ENCODE measurements around the gene IFI27L1.
"Not testable (repeated sequence)": the region's sequence is repeated elsewhere in the genome, so short reads cannot be mapped to it uniquely, and the experiment has no call there.

Gene IFI27L1

DNA sequence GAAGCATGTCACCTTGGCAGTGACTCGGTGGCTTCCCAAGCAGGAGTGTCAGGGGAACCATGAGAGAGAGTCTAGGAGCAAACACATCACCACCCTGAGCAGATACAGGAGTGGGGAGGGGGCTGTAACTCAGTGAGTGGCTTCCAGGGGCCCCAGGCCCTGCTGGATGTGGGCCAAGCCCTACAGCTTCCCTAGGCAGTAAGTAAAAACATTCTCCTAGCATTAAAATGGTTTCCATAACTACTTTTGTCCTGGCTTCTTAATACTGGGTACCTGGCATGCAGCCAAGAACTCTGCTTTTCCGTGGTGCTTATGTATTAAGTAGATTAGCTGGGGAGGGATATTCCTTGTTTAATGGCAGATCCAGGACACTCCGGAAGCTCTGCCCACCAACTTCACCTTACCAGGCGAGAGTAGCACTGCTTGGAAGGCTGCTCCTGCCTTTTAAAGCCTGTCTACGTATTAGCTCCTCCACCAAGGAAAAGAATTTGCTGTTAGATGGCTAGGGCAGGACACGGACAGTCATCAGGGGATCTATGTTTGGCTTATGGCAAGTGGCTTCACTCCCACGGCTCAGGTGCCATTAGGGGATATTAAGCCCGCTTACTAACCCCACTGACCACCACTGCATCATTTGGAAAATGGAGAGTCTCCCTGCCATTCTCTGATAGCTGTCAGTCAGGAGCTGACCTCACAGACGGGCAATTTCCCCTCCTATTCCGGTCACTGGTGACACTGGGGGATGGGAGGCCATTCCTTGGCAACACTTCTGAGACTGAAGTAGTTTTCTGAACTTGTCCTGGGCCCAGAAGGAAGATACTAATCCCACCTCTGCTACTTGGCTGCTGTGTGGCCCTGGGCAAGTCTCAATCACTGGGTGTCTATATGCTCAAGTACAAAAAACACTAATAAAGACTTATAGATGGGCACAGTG, 32.2 kb upstream of the IFI27L1 start:
- DNase-seq: no peak

DNA sequence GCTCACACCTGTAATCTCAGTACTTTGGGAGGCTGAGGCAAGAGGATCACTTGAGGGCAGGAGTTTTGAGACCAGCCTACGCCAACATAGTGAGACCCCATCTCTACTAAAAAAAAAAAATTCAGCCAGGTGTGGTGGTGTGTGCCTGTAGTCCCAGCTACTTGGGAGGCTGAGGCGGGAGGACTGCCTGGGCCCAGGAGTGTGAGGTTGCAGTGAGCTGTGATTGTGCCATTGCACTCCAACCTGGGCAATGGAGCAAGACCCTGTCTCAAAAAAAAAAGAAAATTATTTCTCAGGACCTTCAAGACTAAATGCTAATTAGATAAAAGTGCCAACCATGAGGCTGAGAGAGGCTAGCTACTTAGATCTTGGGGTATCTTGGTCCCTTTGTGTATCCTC, 31.5 kb upstream of the IFI27L1 start:
- DNase-seq: no peak

DNA sequence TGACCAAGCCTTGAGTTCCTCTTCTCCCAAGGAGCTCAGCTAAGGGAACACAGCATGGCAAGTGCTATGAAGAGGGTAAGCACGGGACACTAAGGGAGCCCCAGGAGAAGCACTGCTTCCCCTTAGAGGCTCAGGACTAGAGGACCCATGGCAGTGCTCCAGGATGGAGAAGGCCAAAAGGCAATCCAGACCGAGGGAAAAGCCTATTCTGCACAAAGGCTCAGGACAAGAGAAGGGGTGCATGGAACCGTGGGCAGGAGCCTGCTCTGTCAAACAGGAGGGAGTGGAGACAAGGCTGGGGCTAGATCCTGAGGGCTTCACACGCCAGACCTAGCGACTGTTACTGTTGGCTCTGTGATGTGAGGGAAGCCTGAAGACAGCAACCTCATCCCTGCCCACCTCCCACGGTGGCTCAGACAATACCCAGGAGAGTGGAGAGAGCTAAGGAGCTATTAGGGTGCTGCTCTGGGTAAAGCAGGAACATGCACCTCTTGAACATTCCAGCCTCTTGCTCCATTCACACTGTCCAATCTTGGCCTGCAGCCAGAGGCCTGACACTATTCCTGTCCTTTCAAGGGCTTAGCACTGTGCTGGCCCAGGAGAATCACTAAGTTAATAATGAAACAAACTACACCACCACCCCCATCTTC, 30.8 kb upstream of the IFI27L1 start:
- no peak for DNase-seq

DNA sequence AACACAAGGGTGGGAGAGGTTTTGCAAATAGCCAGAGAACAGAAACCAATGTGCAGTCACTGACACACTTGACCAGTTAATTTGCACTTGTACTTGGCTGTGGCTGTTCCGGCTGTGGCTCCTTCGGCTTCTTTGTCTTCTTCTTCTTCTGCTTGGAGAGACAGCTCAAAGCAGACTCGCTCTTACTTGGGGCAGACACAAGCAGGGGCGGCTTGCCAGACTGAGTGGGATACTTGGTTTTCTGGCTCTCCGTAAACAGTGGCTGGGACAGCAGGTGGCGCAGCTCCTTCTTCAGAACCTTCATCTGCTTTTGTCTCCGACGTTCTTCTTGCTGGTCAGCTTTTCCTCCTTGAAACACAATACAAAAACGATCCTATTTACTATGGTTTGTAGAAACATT, 30.0 kb upstream of the IFI27L1 start:
- no peak for DNase-seq

DNA sequence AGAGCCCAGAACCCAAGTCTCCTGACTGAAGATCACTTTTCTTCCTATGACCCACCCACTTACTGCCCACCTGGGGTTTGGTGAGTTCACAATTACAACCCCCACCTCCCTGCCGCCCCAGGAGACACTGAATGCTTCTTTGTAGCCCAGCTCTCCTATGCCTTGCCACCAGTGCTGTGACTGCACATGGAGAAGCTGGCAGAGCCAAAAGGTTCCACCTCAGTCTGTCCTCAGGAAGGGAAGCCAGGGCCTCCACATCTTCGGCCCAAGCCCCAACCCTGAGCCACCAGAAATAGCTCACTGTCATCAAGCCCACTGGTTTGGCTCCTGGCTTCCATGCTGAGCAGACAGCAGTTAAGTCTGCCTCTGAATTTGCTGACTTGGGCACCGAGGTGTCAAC, 29.3 kb upstream of the IFI27L1 start:
- DNase-seq: no peak

DNA sequence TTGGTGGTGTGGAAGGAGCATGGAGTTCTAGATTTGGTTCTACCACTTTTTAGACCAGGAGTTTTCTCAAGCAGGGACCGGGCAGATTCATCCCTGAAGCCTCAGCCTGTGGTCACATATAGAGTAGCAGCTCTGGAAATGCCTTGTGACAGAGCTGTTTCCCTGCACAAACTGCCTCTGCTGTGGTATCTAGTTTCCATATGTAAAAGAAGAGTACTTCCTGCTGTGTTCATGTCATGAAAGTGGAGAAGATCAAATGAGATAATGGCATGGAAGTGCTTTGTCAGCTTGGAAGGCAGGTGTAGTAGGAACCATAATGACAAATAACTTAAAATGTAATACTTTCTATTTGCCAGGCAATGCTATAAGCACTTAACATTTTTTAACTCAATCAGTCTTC, 28.9 kb upstream of the IFI27L1 start:
- DNase-seq: no peak

DNA sequence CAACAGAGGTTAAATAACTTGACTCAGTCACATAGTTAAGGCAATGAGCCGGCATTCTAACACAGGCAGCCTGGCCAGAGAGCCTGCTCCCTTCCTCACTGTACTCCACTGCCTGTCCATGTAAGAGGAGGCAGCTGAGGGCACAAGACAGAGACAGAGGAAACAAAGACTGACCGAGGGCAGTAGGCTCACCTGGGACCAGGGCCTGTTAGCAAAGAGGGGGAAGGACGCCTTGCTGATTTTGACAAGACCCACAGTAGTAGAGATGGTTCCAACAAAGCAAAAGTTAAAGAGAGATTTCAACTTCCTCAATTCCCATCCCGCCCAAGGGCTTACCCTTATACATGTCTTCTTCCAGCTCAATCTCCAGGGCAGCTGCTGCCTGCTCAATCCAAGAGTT, 28.4 kb upstream of the IFI27L1 start:
- DNase-seq: peak; percentile 33

DNA sequence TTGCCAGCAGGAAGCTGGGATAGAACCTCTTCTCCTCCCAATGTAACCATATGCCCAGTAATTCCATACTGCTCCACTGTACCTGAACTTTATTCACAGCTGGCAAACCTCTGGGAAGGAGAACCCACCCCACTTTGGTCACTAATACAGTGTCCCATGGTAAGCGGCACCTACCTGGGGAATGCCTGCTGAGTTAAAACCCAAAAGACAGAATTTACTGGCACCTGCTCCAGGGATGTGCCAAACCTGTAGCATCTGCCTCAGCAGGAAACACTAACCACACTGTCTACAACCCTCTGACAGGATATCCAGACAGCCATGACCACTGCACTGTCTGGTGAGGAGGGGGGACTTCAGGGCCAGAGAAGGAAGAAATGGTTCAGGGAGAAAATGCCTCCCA, 26.7 kb upstream of the IFI27L1 start:
- DNase-seq: no peak

DNA sequence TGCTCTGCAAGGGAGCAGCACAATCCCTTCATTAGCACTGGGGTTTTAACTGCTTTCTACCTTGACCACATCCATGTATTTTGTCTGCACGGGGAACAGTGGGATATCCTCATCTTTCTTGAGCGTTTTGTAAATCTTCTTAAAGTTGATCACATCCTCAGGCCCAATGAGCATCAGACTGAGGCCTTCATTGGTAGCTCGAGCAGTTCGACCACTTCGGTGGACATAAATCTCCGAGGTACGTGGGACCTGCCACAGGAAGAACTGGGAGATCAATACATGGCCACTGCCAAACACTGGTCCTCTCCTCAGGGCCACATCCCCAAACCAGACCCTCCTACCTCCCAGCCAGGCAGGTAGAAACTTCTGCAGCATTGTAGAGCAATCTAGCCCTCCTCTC, 26.2 kb upstream of the IFI27L1 start:
- no peak for DNase-seq

DNA sequence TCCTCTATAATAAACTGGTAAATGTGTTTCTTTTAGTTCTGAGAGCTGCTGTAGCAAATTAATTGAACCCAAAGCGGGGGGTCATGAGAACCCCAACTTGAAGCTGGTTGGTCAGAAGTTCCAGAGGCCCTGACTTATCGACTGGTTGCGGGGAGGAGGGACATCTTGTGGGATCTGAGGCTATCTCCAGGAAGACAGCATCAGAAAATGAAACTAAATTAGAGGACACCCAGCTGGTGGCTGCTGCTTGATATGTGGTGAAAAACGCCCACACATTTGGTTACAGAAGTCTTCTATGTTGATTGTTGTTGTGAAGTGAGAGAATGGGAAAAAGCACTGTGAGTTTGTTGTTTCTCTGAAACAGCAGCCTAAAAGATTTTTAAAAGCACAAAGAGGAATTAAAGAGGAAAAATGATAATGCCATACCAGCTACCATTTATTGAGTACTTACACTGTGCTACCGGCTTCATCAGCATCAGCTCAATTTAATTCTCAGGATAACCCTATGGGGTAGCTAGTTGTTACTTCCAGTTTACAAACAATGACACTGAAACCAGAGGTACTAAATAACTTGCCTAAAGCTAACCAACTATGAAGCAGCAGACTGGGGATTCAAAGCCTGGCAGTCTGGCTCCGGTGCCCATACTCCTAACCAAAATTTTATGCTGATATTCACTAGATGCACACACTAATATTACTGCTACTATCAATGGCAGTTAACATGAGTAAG, 24.4 kb upstream of the IFI27L1 start:
- DNase-seq: peak; percentile 28

DNA sequence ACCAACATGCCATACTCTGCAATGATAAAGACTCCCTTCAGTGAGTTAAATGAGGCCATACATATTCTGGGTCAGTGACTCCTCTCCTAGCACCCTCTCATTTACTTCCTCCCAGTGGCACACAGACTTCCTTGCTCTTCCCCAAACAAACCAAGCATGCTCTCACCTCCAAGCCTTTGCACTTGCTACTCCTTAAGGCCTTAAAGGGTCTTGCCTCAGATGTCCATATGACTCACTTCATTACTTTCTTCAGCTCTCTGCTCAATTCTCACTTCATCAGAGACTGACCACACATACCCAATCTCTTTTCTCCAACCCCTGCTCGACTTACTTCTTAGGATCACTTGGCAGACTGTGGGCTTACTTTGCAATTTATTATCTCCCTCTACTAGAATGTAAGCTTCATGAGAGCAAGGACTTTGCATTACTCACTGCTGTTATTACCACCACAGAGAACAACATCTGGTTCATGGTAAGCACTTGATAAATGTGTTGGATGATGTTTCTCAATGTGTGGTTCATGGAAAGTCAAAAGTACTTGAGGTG, 22.9 kb upstream of the IFI27L1 start:
- peak; percentile 40 for DNase-seq

DNA sequence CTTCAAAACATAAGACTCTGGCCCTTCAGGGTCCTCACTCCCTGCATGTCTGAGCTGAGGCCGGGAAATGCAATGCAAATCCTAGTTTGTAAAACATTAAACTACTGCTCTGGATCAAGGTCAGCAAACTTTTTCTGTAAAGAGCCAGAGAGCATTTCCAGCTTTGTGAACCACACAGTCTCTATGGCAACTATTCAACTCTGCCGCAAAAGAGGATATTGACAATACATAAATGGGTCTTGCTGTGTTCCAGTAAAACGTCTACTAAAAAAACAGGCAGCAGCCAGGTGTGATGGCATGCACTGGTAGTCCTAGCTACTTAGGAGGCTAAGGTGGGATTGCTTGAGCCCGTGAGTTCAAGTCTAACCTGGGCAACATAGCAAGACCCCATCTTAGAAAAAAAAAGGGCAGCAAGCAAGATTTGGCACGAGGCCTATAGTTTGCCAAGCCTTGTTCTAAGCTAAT, 22.4 kb upstream of the IFI27L1 start:
- no peak for DNase-seq

DNA sequence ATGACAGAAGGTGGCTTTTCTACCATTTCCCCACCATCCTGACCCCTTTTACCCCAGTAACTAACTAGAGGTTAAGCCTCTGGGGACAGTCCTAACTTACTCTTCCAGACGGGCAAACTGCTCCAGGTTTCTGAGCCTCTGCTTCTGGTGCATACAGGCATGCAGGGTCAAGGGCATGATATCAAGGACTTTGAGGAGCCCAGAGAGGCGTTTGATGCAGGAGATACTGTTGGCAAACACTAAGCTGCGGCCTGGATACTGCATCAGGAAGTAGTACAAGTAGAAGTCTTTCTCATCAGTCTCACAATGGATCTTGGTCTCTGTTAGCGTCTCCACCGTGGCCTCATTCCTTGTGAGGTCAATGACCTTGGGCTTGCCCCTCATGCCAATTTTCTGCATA, 21.1 kb upstream of the IFI27L1 start:
- DNase-seq: no peak

DNA sequence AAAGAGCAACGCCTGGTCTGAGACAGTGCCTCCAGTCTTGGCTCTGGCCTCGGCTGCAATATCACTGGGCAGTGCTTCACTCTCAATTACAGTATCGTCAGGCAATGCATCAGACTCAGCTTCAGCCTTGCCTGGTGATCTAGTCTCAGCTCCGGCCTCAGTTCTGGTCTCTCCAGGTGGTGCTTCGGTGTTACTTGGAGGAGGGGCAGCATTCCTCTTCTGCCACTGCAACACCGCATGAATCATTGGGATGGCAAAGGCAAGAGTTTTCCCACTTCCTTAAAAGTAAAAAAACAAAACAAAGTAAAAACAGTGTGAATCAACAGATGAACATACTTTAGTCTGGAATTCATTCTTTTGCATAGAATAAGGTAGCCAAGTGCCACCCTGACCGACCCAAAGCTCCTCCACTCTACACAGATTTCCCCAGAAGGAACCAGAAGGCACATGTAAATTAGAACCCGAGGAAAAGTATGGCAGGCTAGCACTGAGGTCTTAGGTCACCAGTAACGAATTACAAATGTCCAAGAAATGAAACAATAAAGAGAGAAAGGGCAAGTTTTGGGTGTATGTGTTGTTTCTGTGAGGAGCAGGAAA, 18.7 kb upstream of the IFI27L1 start:
- DNase-seq: no peak

DNA sequence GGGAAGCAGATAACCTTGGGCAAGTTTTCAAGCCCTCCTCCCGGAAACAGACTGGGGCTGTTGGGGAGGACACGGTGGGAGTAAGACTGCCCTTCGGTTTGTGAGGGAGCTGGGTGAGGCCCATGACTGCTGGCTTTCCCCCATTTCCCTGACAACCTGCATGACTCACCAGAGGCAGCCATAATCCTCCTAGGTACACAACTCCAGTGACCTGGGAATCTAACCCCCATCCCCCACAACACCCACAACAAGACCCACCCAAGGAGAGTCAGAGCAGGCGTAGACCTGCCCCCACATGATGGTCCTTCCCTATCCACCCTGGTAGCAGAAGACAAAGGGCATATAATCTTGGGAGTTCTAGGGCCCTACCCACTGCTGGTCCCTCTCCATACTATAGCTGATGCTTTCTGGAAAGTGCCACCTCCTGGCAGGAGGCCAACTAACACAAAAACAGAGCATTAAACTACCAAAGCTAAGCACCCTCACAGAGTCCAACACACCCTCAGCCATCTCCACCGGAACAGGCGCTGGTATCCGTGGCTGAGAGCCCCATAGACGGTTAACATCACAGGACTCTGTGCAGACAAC, 14.9 kb upstream of the IFI27L1 start:
- no peak for DNase-seq

DNA sequence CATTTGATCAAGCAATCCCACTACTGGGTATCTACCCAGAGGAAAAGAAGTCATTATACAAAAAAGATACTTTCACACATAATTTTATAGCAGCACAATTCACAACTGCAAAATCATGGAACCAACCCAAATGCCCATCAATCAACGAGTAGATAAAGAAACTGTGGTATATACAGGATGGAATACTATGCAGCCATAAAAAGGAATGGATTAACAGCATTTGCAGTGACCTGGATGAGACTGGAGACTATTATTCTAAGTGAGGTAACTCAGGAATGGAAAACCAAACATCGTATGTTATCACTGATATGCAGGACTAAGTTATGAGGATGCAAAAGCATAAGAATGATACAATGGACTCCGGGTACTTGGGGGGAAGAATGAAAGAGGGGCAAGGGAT, 9.0 kb upstream of the IFI27L1 start:
- not testable (repeated sequence) for DNase-seq

DNA sequence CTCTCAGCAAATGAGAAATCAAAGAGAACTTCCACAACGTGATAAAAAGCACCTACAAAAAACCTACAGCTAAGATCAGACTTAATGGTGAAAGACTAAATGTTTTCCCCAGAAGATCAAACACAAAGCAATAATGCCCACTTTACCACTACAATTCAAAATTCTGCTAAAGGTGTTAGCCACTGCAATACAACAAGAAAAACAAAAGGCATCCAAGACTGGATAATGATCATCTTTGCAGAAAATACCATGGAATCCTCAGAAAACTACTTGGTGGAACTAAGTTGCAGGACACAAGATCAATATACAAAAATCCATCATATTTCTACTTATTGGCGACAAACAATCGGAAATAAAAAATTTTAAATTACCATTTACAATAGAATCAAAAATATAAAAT, 6.6 kb upstream of the IFI27L1 start:
- DNase-seq: no peak

DNA sequence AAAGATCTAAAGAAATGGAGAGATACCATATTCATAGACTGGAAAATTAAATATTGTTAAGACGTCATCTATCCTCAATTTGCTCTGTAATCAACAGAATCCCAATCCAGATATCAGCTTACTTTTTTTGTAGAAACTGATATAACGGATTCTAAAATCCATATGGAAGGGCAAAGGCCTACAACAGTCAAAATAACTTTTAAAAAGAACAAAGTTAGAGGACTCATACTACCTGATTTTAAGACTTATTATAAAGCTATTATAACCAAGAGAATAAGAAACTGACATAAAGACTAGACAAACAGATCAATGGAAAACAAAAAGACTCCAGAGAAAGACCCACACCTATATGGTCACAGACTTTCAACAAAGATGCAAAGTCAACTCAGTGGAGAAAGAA, 6.1 kb upstream of the IFI27L1 start:
- no peak for DNase-seq

DNA sequence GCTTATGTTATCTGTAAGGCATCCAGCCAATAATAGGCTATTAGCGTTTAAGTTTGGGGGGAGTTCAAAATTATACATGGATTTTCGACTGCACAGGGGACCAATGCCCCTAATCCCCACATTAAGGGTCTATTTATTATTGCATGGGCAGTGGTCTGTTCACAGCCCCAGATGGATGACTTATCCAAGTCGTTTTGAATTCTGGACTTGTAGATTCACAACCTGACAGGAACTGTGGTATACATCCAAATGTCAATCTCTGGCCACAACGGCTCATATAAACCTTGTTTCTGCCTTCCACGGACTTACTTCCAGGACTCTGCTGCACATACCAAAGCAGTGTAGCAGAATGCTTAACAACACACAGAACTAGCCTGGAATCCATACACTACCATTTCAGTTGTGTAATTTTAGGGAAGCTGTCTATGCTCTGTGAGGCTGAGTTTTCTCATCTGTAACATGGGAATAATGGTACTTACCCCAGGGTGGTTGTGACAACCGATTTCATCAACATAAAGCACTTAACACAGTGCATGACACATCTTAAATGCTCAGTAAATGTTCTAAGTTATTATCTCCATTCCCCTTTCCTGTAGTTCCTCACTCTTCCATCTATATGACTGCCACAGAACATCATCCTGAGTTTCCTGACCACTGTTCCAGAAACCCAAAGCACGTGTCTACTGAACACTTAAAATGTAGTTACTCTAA, 3.8 kb upstream of the IFI27L1 start:
- no peak for DNase-seq

DNA sequence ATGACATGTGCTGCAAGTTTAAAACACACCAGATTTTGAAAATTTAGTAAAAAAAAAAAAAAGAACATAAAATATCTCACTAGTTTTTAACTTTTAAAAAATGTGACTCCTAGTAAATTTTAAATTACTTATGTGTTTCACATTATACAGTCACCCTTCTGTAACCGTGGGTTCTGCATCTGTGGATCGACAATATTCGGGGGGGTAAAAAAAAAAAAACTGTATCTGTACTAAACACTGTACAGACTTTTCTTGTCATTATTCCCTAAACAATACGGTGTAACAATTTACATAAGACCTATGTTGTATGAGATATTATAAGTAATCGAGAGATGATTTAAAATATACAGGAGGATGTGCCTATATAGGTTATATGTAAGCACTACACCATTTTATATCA, 3.3 kb upstream of the IFI27L1 start:
- DNase-seq: no peak

DNA sequence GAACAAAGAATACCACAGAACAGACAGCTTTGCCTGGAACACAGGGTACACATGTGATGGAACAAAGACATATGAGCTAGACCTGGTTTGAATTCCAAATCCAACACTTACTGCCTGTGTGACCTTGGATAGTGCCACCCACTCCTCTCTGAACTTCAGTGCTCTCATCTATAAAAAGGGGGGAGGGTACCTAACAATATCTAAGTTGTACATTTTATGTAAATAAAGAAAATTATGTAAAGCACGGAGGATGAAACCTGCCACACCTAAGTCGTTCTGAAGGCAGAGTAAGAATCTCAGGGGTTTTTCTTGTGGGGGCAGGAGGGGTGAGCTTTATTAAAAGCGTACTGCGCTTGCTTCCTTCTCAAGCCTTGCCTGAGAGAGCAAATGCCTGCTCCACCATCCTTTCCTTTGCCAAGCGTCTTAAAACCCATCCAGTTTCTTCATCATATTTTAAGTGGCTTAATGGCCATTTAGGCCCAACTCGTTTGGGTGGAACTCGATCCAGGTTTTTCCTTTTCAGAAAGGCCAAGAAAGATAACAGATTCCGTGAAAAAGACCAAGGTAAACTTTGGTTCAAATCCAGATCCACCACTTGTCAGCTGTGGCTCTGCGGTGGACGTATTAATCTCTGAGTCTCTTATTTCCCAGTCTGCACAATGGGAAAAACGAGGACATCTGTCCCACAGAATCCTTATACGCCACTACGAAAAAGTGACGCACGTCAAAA, 1.1 kb upstream of the IFI27L1 start:
- no peak for DNase-seq
